ENCODE measurements around the gene RAB6A. TPM values are rescaled to one million over a fixed set of nuclear protein-coding genes. Genes with fewer than 3 reads are reported as not detected.

Gene RAB6A
- total RNA-seq, 4 donors from 2014 or later: 107 to 145 (median 118) TPM

DNA sequence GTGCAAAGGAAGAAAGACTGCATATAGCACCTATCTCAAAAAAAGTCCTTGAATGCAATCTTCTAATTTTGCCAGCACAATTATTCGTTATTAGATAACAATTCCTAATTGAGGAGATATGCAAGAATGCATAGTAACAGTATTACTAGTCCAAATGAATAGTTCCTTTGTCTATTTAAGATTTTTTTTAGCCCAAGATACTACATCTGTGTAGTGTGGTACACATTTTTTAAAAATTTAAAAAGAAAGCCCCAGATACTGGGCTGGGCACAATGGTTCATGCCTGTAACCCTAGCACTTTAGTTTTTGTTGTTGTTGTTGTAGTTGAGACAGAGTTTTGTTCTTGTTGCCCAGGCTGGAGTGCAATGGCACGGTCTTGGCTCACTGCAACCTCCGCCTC lies 43.7 kb downstream of the RAB6A start:
- TF ChIP-seq, protein P1, sequence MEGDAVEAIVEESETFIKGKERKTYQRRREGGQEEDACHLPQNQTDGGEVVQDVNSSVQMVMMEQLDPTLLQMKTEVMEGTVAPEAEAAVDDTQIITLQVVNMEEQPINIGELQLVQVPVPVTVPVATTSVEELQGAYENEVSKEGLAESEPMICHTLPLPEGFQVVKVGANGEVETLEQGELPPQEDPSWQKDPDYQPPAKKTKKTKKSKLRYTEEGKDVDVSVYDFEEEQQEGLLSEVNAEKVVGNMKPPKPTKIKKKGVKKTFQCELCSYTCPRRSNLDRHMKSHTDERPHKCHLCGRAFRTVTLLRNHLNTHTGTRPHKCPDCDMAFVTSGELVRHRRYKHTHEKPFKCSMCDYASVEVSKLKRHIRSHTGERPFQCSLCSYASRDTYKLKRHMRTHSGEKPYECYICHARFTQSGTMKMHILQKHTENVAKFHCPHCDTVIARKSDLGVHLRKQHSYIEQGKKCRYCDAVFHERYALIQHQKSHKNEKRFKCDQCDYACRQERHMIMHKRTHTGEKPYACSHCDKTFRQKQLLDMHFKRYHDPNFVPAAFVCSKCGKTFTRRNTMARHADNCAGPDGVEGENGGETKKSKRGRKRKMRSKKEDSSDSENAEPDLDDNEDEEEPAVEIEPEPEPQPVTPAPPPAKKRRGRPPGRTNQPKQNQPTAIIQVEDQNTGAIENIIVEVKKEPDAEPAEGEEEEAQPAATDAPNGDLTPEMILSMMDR (IDR thresholded peaks at IDR 0.05): no peak
- DNase-seq (ENCODE audit: low spot score): no peak
- no peak for ATAC-seq (ENCODE audit: low FRiP score)

DNA sequence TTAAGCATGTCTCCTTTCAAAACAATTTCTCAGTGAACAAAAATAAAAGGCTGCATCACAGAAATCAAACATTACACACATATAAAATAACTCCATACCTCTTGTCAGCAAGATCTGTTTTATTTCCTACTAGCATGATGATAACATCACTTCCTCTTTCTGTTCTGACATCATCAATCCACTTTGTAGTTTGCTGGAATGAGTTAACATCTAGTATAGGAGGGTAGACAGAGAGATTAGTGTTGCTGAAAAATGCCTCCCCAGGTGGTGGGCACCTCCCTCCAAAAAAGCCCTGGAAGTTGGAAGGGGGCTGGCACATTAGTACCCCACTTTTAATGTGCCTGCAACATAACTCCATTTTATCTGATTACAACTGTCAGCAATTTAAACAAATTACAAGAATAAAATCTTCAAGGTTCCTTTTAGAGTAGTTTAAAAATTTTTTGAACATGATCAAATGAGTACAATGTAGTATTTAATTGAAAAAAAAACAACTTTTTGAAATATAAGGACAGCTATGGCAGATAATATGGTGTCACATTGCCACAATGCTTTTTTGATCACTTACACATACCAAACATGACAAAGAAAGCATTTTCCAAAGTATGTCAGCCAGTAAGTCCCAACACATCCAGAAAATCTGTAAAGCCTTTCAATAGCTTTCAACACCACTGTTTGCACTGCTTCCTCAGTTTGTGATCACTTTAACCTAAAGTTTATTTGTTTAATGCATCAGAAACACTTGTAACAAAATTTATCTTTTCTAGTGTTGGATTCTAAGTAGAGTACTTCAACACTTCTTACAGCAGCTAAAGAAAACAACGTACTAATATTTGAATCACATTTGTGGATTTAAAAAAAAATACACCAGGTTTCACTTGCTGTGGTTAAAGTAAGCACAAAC lies 44.5 kb downstream of the RAB6A start:
- ATAC-seq (ENCODE audit: low FRiP score): no peak
- TF ChIP-seq, protein P1 (IDR thresholded peaks at IDR 0.05): no peak
- DNase-seq (ENCODE audit: low spot score): no peak

DNA sequence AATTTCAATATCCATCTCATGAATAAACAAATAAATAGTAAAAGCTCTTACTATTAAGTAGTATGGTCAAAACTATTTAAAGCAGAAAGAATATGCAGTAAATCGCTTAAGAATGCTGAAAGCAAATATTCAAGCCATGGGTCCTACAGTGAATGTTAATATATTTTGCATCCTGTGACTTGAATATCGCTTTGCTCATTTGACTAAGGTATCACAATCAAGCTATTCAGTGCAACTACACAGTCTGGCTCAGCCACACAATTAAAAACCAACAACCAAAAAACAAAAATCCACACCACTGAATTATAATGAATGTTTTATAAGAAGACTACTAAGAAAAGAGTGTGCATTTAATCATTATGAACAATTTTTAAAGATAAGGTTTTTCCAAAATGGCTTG lies 45.3 kb downstream of the RAB6A start:
- DNase-seq (ENCODE audit: low spot score): no peak
- no peak for ATAC-seq (ENCODE audit: low FRiP score)
- TF ChIP-seq, protein P1 (IDR thresholded peaks at IDR 0.05): no peak

DNA sequence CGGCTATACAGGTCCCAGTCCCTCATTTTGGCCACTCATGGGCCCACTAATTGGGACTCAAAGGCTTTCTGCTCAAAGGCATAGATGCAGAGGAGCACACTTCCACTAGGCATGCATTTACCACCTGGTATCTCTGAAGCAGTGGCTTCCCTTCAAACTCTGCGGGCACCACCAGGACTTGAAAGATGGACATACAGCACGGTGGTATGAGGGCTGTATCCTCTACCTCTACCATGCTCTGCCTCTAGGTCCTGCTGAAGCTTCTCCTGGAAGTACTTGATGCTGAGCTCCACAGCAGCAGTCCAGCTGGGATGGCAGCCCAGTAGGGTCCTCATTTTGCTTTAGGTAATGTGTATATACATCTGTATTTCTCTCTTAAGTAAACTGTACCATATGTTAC lies 49.9 kb downstream of the RAB6A start:
- DNase-seq (ENCODE audit: low spot score) (no peak), ATAC-seq (ENCODE audit: low FRiP score) (no peak)
- TF ChIP-seq, protein P1 (IDR thresholded peaks at IDR 0.05): no peak

DNA sequence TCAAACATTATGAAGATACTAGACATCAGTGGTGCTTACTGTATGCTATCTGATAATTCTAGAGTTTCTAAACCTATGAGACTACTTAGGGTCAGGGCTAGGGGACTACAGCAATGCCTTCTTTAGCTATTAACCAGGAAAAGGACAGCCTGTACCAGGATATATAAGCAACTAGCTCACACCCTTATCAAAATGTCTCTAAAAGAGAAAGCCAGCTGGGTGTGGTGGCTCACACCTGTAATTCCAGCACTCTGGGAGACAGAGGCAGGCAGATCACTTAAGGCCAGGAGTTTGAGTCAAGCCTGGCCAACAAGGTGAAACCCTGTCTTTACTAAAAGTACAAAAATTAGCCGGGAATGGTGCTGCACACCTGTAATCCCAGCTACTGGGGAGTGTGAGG lies 55.8 kb downstream of the RAB6A start:
- DNase-seq (ENCODE audit: low spot score) (no peak), ATAC-seq (ENCODE audit: low FRiP score) (no peak)
- TF ChIP-seq, protein P1 (IDR thresholded peaks at IDR 0.05): no peak

DNA sequence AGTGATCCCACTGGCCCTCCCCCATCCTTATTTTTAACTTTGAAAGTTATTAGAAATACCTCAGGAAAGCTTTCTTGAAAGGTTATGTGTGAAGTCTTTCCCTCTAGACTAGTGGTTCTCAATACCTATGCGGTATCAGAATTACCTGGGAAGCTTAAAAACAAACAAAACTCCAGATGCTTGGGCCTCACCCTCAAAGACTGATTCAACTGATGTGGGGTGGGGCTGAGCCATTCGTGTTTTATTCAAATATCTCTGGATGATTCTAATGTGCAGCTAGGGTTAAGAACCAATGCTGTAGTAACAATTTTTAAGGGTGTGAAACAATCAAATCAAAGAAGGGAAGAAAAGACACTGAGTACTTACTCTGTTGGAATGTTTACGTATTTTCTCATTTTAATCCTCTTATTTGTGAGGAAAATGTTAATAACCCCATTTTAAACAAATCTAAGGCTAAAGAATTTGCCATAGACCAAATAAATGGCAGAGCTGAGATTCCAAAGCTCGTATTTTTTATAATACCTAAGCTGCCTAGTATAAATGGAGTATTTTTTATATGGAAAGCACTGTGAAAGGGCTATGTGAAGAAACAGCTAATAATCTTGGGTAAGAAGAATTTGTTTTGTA lies 66.9 kb downstream of the RAB6A start:
- TF ChIP-seq, protein P1 (IDR thresholded peaks at IDR 0.05): no peak
- DNase-seq (ENCODE audit: low spot score): no peak
- ATAC-seq (ENCODE audit: low FRiP score): no peak

All from omental fat pad (tissue), 4 donors.